Measurements from ENCODE around the gene KRT85.
A peak's percentile ranks its signal among the peaks of the same experiment; 100 is the strongest.

KRT85 gene

DNA sequence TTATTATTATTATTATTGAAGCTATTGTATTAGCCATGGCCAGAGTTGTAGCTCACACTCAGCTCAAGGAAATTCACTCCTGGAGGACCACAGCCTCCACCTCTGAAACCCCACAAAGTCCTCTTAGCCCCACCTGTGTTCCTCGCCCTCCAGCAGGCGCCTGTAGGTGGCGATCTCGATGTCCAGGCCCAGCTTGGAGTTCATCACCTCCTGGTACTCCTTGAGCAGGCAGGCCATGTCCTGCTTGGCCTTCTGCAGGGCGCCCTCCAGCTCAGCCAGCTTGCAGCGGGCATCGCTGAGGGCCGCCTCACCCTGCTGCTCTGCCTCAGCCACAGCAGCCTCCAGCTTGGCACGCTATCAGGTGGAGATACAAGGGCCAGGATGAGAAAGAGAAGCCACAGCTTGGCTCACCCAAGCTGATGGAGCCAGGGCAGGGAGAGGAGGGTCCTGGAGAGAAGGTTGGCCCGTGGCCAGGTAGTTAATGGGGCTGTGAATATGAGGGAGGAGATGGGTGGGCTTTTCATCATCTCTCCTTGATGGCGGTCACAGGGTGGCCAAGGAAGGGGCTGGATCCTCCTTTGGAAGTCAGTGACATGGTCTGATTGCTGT lies 5.1 kb downstream of the KRT85 start:
- TF ChIP-seq, protein P1, sequence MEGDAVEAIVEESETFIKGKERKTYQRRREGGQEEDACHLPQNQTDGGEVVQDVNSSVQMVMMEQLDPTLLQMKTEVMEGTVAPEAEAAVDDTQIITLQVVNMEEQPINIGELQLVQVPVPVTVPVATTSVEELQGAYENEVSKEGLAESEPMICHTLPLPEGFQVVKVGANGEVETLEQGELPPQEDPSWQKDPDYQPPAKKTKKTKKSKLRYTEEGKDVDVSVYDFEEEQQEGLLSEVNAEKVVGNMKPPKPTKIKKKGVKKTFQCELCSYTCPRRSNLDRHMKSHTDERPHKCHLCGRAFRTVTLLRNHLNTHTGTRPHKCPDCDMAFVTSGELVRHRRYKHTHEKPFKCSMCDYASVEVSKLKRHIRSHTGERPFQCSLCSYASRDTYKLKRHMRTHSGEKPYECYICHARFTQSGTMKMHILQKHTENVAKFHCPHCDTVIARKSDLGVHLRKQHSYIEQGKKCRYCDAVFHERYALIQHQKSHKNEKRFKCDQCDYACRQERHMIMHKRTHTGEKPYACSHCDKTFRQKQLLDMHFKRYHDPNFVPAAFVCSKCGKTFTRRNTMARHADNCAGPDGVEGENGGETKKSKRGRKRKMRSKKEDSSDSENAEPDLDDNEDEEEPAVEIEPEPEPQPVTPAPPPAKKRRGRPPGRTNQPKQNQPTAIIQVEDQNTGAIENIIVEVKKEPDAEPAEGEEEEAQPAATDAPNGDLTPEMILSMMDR (IDR thresholded peaks at IDR 0.05; ENCODE audit: low read depth, low read length), result peak; percentile 28
- H3K4me3 ChIP-seq (replicated peaks in 1 of 2; ENCODE audit: low read depth in 2 of 2, low read length in 2 of 2), result no peak overlapping the region
- DNase-seq (ENCODE audit: low read depth in 2 of 2), result no peak

DNA sequence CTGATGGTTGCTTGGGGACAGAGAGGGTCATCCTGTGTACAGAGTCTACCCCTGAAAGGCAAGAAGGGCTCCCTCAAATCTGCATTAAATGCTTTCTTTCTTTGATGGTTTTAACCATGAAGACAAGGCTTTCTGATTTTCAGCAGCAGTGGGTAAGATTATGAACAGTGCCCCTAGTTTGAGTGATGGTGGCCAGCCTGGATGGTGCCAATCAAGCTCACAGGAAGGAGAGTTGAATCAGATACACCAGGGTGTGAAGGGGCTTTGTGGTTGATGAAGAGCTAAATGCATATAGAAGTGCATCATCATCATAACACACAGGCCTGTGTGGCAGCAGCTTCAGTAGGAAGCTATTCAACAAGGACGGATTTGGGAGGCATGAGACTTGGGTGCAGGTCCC lies 5.7 kb downstream of the KRT85 start:
- no peak for DNase-seq (ENCODE audit: low read depth in 2 of 2)
- H3K4me3 ChIP-seq (replicated peaks in 1 of 2; ENCODE audit: low read depth in 2 of 2, low read length in 2 of 2), result no peak overlapping the region
- TF ChIP-seq, protein P1 (IDR thresholded peaks at IDR 0.05; ENCODE audit: low read depth, low read length), result no peak

DNA sequence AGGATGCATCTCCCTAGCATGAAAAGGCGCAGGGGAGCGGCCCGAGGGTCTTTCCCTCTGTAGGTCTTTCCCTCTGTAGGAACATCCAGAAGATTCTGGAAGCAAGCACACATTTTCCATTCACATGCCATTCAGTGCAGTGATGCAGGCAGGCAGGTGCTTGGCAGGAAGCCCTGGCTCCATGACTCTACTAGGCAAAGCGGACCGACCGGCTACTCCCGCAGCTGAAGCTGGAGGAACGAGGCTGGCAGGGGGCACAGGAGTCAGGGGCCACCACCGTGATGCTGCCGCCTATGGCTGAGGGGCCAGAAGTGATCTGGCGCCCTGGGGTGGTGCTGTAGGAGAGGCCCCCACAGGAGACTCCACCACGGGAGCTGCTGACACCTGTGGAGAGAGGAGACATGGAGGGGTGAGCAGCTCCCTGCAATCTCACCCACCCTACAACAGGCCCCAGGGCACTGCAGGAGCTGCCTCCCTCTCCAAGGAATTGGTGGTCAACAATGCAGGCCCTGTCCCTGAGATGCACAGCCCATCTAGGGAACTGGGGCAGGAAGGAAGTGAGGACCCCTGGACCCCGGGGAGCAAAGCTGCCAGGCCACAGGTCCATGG lies 6.5 kb downstream of the KRT85 start:
- no peak for DNase-seq (ENCODE audit: low read depth in 2 of 2)
- no peak overlapping the region for H3K4me3 ChIP-seq (replicated peaks in 1 of 2; ENCODE audit: low read depth in 2 of 2, low read length in 2 of 2)
- TF ChIP-seq, protein P1 (IDR thresholded peaks at IDR 0.05; ENCODE audit: low read depth, low read length), result no peak

DNA sequence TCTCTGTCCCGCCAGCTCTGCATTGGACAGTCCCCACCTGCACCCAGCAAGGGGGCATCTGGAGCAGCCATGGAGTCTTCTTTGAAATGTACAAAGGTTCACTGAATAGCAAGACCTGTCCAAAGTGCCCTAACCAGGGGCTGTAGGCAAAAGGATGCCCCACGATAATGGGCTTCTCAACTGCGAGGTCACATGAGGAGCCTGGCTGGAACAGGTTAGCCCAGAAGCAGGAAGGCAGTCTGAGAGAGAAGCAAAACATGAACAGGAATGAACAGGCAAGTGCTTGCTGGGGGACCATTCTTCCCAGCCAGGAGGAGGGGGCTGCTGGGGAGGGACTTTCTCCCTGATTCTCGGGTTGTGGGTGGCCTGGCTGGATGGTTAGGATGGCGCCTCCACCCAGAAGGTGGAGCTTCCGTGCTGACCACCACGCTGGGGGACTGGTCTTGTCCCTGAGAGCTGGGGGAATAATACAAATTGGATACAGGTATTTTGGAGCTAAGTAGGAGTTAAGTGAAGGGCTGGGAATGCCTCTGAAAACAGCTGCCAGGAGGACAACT lies 7.1 kb downstream of the KRT85 start:
- TF ChIP-seq, protein P1 (IDR thresholded peaks at IDR 0.05; ENCODE audit: low read depth, low read length), result no peak
- H3K4me3 ChIP-seq (replicated peaks in 1 of 2; ENCODE audit: low read depth in 2 of 2, low read length in 2 of 2), result no peak overlapping the region
- no peak for DNase-seq (ENCODE audit: low read depth in 2 of 2)

DNA sequence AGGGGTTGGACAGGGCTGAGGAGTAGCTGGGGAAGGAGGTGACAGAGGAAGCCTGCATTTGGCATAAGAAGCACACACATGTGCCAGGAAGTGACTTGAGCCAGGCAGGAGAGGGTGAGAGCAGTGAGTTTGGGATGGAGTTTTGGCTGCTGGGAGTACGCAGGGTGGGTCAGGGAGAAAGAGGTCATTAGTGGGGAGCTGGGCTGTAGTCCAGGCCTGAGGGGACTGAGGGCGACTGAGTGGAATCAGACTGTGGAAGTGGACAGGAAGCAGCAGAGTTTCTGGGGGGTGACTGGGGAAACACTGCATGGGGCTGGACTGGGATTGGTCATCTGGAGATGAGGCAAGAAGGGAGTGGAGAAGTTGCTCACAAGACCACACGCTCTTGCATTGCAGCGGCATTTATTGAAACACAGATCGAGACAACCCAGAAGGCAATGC lies 7.6 kb downstream of the KRT85 start:
- H3K4me3 ChIP-seq (replicated peaks in 1 of 2; ENCODE audit: low read depth in 2 of 2, low read length in 2 of 2), result no peak overlapping the region
- peak in 1 of 2 donors; percentile 8 for DNase-seq (ENCODE audit: low read depth in 2 of 2)
- TF ChIP-seq, protein P1 (IDR thresholded peaks at IDR 0.05; ENCODE audit: low read depth, low read length), result no peak

DNA sequence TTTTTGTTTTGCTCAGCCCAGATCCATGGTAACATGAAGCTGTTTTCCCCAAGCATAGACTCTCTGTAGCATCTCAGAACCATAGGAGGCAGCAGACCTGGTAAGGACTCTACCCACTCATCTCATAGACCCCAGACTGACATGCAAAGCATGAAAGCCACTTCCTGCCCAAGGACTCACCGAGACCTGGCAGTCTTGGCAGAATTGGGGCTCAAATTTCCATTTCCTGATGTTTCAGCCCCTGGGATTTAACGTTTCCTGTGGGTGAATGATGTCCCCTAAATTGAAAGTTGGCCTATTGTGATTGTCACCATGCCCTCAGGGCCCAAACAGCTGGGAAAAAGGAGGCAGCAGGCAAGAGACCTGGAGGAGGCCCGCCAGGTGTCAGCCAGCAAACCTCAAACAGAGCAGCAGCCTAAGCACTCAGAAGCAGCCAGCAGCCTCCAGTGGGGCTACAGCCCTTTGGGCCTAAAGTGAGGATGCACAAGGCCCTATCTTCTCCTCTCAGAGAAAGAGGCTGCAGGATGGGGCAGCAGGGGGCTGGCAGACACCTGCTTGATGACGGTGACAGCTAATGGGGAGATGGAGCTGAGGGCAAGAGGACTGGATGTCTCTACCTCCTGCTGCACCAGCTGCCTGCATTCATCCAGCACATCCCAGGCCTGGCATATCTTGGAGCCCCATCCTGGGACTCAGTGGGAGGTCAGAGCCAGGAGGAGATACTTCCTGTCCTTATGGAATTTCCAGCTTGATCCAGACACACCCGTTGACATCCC lies 8.5 kb downstream of the KRT85 start:
- no peak overlapping the region for H3K4me3 ChIP-seq (replicated peaks in 1 of 2; ENCODE audit: low read depth in 2 of 2, low read length in 2 of 2)

More for the DNA sequence above, 8.5 kb downstream of the KRT85 start:
- TF ChIP-seq, protein P1 (IDR thresholded peaks at IDR 0.05; ENCODE audit: low read depth, low read length), result no peak
- DNase-seq (ENCODE audit: low read depth in 2 of 2), result no peak

Data from cardiac fibroblast (primary cell).